Measurements from ENCODE around the gene AP2A2.

GRCh38 chr11:932435-932834 lies 6.8 kb downstream of the AP2A2 start:
- no peak for TF ChIP-seq POLR2A (IDR thresholded peaks at IDR 0.05)
- no peak for TF ChIP-seq CTCF (IDR thresholded peaks at IDR 0.05)
